Neural crest cell (in vitro differentiated cells): ENCODE data around the gene ANKLE2. TPM values are rescaled to one million over a fixed set of nuclear protein-coding genes. Genes with fewer than 3 reads are reported as not detected.
"Not testable (repeated sequence)": the region's sequence is repeated elsewhere in the genome, so short reads cannot be mapped to it uniquely, and the experiment has no call there.

Experiments
- DNase-seq: peaks from one replicate; pipeline ENCODE4 v3.0.0; 2021; ENCODE audit warnings: low read depth, mixed read lengths, low spot score
- H3K27ac Mint-ChIP-seq: one replicate; pipeline ENCODE4 v1.8.0; 2021; ENCODE audit warnings: mild to moderate bottlenecking, mixed read lengths; ENCODE audit not compliant: unreplicated experiment
- H3K27me3 Mint-ChIP-seq: 2 replicates; pipeline ENCODE4 v1.8.0; 2021; ENCODE audit warnings: low read depth, mild to moderate bottlenecking, mixed read lengths
- H3K36me3 Mint-ChIP-seq: 2 replicates; pipeline ENCODE4 v1.8.0; 2021; ENCODE audit warnings: low read depth, mild to moderate bottlenecking, mixed read lengths
- H3K4me1 Mint-ChIP-seq: 2 replicates; pipeline ENCODE4 v1.8.0; 2021; ENCODE audit warnings: mixed read lengths
- H3K4me3 Mint-ChIP-seq: one replicate; pipeline ENCODE4 v1.8.0; 2021; ENCODE audit warnings: mild to moderate bottlenecking, mixed read lengths
- H3K9me3 Mint-ChIP-seq: 2 replicates; pipeline ENCODE4 v1.8.0; 2021; ENCODE audit warnings: mixed read lengths
- CTCF ChIP-seq: fragments of 200-600 bp; sonication (generic); conservative IDR thresholded peaks from 2 replicates; pipeline ENCODE4 v1.5.0; 2021; ENCODE audit warnings: antibody characterized with exemption, mild to moderate bottlenecking
- total RNA-seq: library from RNA; stranded (reverse); gene quantifications from 2 replicates; pipeline ENCODE4 v1.2.1, GENCODE V29; 2021

ANKLE2 gene
- total RNA-seq, 1 donor from 2014 or later = 100 TPM

GRCh38 chr12:132764231-132764630, 2.6 kb upstream of the ANKLE2 start:
- DNase-seq = no peak
- no peak for TF ChIP-seq CTCF
- Mint-ChIP-seq H3K36me3 (peaks cover 9% of the 10 kb centered on the region), H3K27ac (no peak overlapping the region), H3K9me3 (no peaks in the 10 kb centered on the region), H3K4me1 (peaks cover 24% of the 10 kb centered on the region), H3K4me3 (peak overlapping the region; percentile 41), H3K27me3 (no peaks in the 10 kb centered on the region)

- peak; percentile 70 for DNase-seq
- peaks cover 18% of the 10 kb centered on the region for H3K4me1 Mint-ChIP-seq
- peak overlapping the region; percentile 50 for H3K27ac Mint-ChIP-seq
- no peaks in the 10 kb centered on the region for H3K27me3 Mint-ChIP-seq
- peak; percentile 45 for TF ChIP-seq CTCF
- no peaks in the 10 kb centered on the region for H3K9me3 Mint-ChIP-seq
- peaks cover 4% of the 10 kb centered on the region for H3K36me3 Mint-ChIP-seq
- H3K4me3 Mint-ChIP-seq = peak overlapping the region; percentile 82
These were observed 420 bp upstream of the ANKLE2 start for GRCh38 chr12:132761921-132762583.

GRCh38 chr12:132759359-132759758, 2.3 kb downstream of the ANKLE2 start:
- H3K27ac Mint-ChIP-seq = no peak overlapping the region

GRCh38 chr12:132758825-132759224, 2.8 kb downstream of the ANKLE2 start:
- not testable (repeated sequence) for H3K27me3 Mint-ChIP-seq, H3K27ac Mint-ChIP-seq, DNase-seq, H3K9me3 Mint-ChIP-seq, H3K4me3 Mint-ChIP-seq
- H3K36me3 Mint-ChIP-seq = peaks cover 10% of the 10 kb centered on the region
- H3K4me1 Mint-ChIP-seq = peaks cover 18% of the 10 kb centered on the region

More at GRCh38 chr12:132759359-132759758, 2.3 kb downstream of the ANKLE2 start:
- TF ChIP-seq CTCF = no peak
- H3K36me3 Mint-ChIP-seq = peaks cover 8% of the 10 kb centered on the region
- no peaks in the 10 kb centered on the region for H3K27me3 Mint-ChIP-seq
- no peak for DNase-seq
- H3K9me3 Mint-ChIP-seq = no peaks in the 10 kb centered on the region
- H3K4me1 Mint-ChIP-seq = peaks cover 18% of the 10 kb centered on the region
- peak overlapping the region; percentile 64 for H3K4me3 Mint-ChIP-seq

- DNase-seq = no peak
- Mint-ChIP-seq H3K4me3 (no peak overlapping the region), H3K36me3 (peaks cover 8% of the 10 kb centered on the region), H3K27me3 (no peaks in the 10 kb centered on the region), H3K4me1 (no peaks in the 10 kb centered on the region), H3K27ac (no peak overlapping the region), H3K9me3 (no peaks in the 10 kb centered on the region)
- TF ChIP-seq CTCF = no peak
These were observed 7.3 kb downstream of the ANKLE2 start for GRCh38 chr12:132754160-132754932.

GRCh38 chr12:132753670-132754069, 8.0 kb downstream of the ANKLE2 start:
- not testable (repeated sequence) for DNase-seq, H3K4me3 Mint-ChIP-seq, H3K4me1 Mint-ChIP-seq, H3K36me3 Mint-ChIP-seq, H3K9me3 Mint-ChIP-seq, H3K27me3 Mint-ChIP-seq, H3K27ac Mint-ChIP-seq
